ENCODE results near the gene PRRC2B.

PRRC2B gene

GRCh38 chr9:131473891-131474290 lies 80.0 kb downstream of the PRRC2B start:
- Histone ChIP-seq H3K27me3 (replicated peaks in 2 of 5; ENCODE audit: control insufficient read depth in 4 of 5, insufficient read depth in 5 of 5, low read length in 4 of 5) (no peaks in the 10 kb centered on the region), H3K9me3 (ENCODE audit: control extremely low read depth in 1 of 5, control insufficient read depth in 4 of 5, insufficient read depth in 2 of 5, low read depth in 1 of 5, low read length in 4 of 5) (peaks cover 0 to 5% (median 0%) of the 10 kb centered on the region in 5 experiments), H3K36me3 (ENCODE audit: control insufficient read depth in 4 of 4, insufficient read depth in 4 of 4, low read length in 3 of 4) (peaks cover 37 to 96% (median 84%) of the 10 kb centered on the region in 4 experiments), H3K27ac (ENCODE audit: insufficient read depth in 1 of 2, low read depth in 1 of 2, low read length in 2 of 2, poor library complexity in 1 of 2, severe bottlenecking in 2 of 2) (no peak overlapping the region), H3K4me1 (ENCODE audit: control extremely low read depth in 1 of 4, control insufficient read depth in 4 of 4, insufficient read depth in 4 of 4, low read length in 3 of 4) (no peaks in the 10 kb centered on the region), H3K4me3 (ENCODE audit: control insufficient read depth in 1 of 7, extremely low read depth in 1 of 7, insufficient read depth in 4 of 7, low read depth in 2 of 7, low read length in 6 of 7) (no peak overlapping the region)
- POLR2A ChIA-PET: no interaction called here
- no peak for DNase-seq
- whole genome bisulfite sequencing (ENCODE audit: insufficient coverage): 98% methylated on average over 7 of the region's 10 CpGs
- CTCF ChIA-PET: interaction anchor here (1.5 kb wide), 1 partner anchor 124 kb away, joined by 3 read pairs; no protein-coding TSS in a partner anchor

GRCh38 chr9:131474711-131475110 lies 80.8 kb downstream of the PRRC2B start:
- POLR2A ChIA-PET: no interaction called here
- H3K27me3 ChIP-seq (replicated peaks in 2 of 5; ENCODE audit: control insufficient read depth in 4 of 5, insufficient read depth in 5 of 5, low read length in 4 of 5): no peaks in the 10 kb centered on the region
- no peak for DNase-seq
- no peaks in the 10 kb centered on the region for H3K4me1 ChIP-seq (ENCODE audit: control extremely low read depth in 1 of 4, control insufficient read depth in 4 of 4, insufficient read depth in 4 of 4, low read length in 3 of 4)
- peak overlapping the region in 1 of 2 experiments; percentile 54 for H3K27ac ChIP-seq (ENCODE audit: insufficient read depth in 1 of 2, low read depth in 1 of 2, low read length in 2 of 2, poor library complexity in 1 of 2, severe bottlenecking in 2 of 2)
- H3K9me3 ChIP-seq (ENCODE audit: control extremely low read depth in 1 of 5, control insufficient read depth in 4 of 5, insufficient read depth in 2 of 5, low read depth in 1 of 5, low read length in 4 of 5): peaks cover 0 to 5% (median 0%) of the 10 kb centered on the region in 5 experiments
- CTCF ChIA-PET: interaction anchor here (1.5 kb wide), 2 partner anchors 47 to 125 kb away, joined by 3 read pairs; no protein-coding TSS in a partner anchor
- 98% methylated on average over 9 of the region's 16 CpGs for WGBS (ENCODE audit: insufficient coverage)
- no peak overlapping the region for H3K4me3 ChIP-seq (ENCODE audit: control insufficient read depth in 1 of 7, extremely low read depth in 1 of 7, insufficient read depth in 4 of 7, low read depth in 2 of 7, low read length in 6 of 7)
- H3K36me3 ChIP-seq (ENCODE audit: control insufficient read depth in 4 of 4, insufficient read depth in 4 of 4, low read length in 3 of 4): peaks cover 37 to 96% (median 86%) of the 10 kb centered on the region in 4 experiments

- Histone ChIP-seq H3K27ac (ENCODE audit: insufficient read depth in 1 of 2, low read depth in 1 of 2, low read length in 2 of 2, poor library complexity in 1 of 2, severe bottlenecking in 2 of 2) (peak overlapping the region in 1 of 2 experiments; percentile 54), H3K9me3 (ENCODE audit: control extremely low read depth in 1 of 5, control insufficient read depth in 4 of 5, insufficient read depth in 2 of 5, low read depth in 1 of 5, low read length in 4 of 5) (peaks cover 0 to 5% (median 0%) of the 10 kb centered on the region in 5 experiments), H3K4me1 (ENCODE audit: control extremely low read depth in 1 of 4, control insufficient read depth in 4 of 4, insufficient read depth in 4 of 4, low read length in 3 of 4) (no peaks in the 10 kb centered on the region), H3K36me3 (ENCODE audit: control insufficient read depth in 4 of 4, insufficient read depth in 4 of 4, low read length in 3 of 4) (peaks cover 34 to 95% (median 86%) of the 10 kb centered on the region in 4 experiments), H3K4me3 (ENCODE audit: control insufficient read depth in 1 of 7, extremely low read depth in 1 of 7, insufficient read depth in 4 of 7, low read depth in 2 of 7, low read length in 6 of 7) (no peak overlapping the region), H3K27me3 (replicated peaks in 2 of 5; ENCODE audit: control insufficient read depth in 4 of 5, insufficient read depth in 5 of 5, low read length in 4 of 5) (no peaks in the 10 kb centered on the region)
- POLR2A ChIA-PET: no interaction called here
- no peak for DNase-seq
- CTCF ChIA-PET: interaction anchor here (0.9 to 3.0 kb wide), 4 partner anchors 7 to 126 kb away, joined by 3 to 12 read pairs (median 4); no protein-coding TSS in a partner anchor
- 93% methylated on average over 44 of the region's 46 CpGs for WGBS (ENCODE audit: insufficient coverage)
Measured at GRCh38 chr9:131475111-131475955, 81.4 kb downstream of the PRRC2B start.

- peaks cover 0 to 5% (median 0%) of the 10 kb centered on the region in 5 experiments for H3K9me3 ChIP-seq (ENCODE audit: control extremely low read depth in 1 of 5, control insufficient read depth in 4 of 5, insufficient read depth in 2 of 5, low read depth in 1 of 5, low read length in 4 of 5)
- ChIA-PET CTCF (interaction anchor here (0.9 to 4.7 kb wide), 6 partner anchors 8 to 126 kb away, joined by 3 to 29 read pairs (median 4); no protein-coding TSS in a partner anchor), POLR2A (no interaction called here)
- peaks cover 27 to 93% (median 83%) of the 10 kb centered on the region in 4 experiments for H3K36me3 ChIP-seq (ENCODE audit: control insufficient read depth in 4 of 4, insufficient read depth in 4 of 4, low read length in 3 of 4)
- no peak overlapping the region for H3K4me3 ChIP-seq (ENCODE audit: control insufficient read depth in 1 of 7, extremely low read depth in 1 of 7, insufficient read depth in 4 of 7, low read depth in 2 of 7, low read length in 6 of 7)
- no peaks in the 10 kb centered on the region for H3K4me1 ChIP-seq (ENCODE audit: control extremely low read depth in 1 of 4, control insufficient read depth in 4 of 4, insufficient read depth in 4 of 4, low read length in 3 of 4)
- no peaks in the 10 kb centered on the region for H3K27me3 ChIP-seq (replicated peaks in 2 of 5; ENCODE audit: control insufficient read depth in 4 of 5, insufficient read depth in 5 of 5, low read length in 4 of 5)
- WGBS (ENCODE audit: insufficient coverage): 93% methylated on average over 36 of the region's 40 CpGs
- H3K27ac ChIP-seq (ENCODE audit: insufficient read depth in 1 of 2, low read depth in 1 of 2, low read length in 2 of 2, poor library complexity in 1 of 2, severe bottlenecking in 2 of 2): no peak overlapping the region
- no peak for DNase-seq
Measured at GRCh38 chr9:131475956-131476776, 82.3 kb downstream of the PRRC2B start.

GRCh38 chr9:131476777-131477345 lies 83.0 kb downstream of the PRRC2B start:
- H3K4me3 ChIP-seq (ENCODE audit: control insufficient read depth in 1 of 7, extremely low read depth in 1 of 7, insufficient read depth in 4 of 7, low read depth in 2 of 7, low read length in 6 of 7): no peak overlapping the region

DNA sequence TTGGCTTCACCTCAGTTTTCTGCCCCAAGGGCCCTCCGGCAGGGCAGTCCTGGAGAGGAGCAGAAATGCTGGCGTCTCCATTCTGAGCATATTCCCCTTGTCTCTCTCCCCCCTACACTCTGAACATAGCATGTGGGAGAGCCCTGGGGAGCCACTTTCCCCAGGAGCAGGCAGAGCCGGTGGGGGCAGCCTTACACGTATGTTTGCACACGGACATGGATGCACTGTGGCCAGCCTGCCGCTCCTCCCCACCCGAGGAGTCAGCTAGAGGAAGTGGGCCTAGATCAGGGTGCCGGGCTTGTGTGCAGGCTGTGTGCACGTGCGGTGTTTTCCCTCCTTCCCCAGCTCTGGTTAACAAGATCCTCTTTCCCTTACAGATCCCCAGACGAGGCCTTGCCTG lies 83.5 kb downstream of the PRRC2B start:
- Histone ChIP-seq H3K27ac (ENCODE audit: insufficient read depth in 1 of 2, low read depth in 1 of 2, low read length in 2 of 2, poor library complexity in 1 of 2, severe bottlenecking in 2 of 2) (no peak overlapping the region), H3K4me3 (ENCODE audit: control insufficient read depth in 1 of 7, extremely low read depth in 1 of 7, insufficient read depth in 4 of 7, low read depth in 2 of 7, low read length in 6 of 7) (no peak overlapping the region), H3K4me1 (ENCODE audit: control extremely low read depth in 1 of 4, control insufficient read depth in 4 of 4, insufficient read depth in 4 of 4, low read length in 3 of 4) (no peaks in the 10 kb centered on the region), H3K36me3 (ENCODE audit: control insufficient read depth in 4 of 4, insufficient read depth in 4 of 4, low read length in 3 of 4) (peaks cover 21 to 96% (median 82%) of the 10 kb centered on the region in 4 experiments), H3K27me3 (replicated peaks in 2 of 5; ENCODE audit: control insufficient read depth in 4 of 5, insufficient read depth in 5 of 5, low read length in 4 of 5) (no peaks in the 10 kb centered on the region), H3K9me3 (ENCODE audit: control extremely low read depth in 1 of 5, control insufficient read depth in 4 of 5, insufficient read depth in 2 of 5, low read depth in 1 of 5, low read length in 4 of 5) (no peaks in the 10 kb centered on the region)
- WGBS (ENCODE audit: insufficient coverage): 88% methylated on average over 9 of the region's 11 CpGs
- no peak for DNase-seq
- ChIA-PET POLR2A (no interaction called here), CTCF (interaction anchor here (0.8 to 4.7 kb wide), 8 partner anchors 9 to 127 kb away, joined by 3 to 29 read pairs (median 3); no protein-coding TSS in a partner anchor)

More at GRCh38 chr9:131476777-131477345, 83.0 kb downstream of the PRRC2B start:
- H3K36me3 ChIP-seq (ENCODE audit: control insufficient read depth in 4 of 4, insufficient read depth in 4 of 4, low read length in 3 of 4): peaks cover 21 to 93% (median 82%) of the 10 kb centered on the region in 4 experiments
- DNase-seq: no peak
- no peaks in the 10 kb centered on the region for H3K9me3 ChIP-seq (ENCODE audit: control extremely low read depth in 1 of 5, control insufficient read depth in 4 of 5, insufficient read depth in 2 of 5, low read depth in 1 of 5, low read length in 4 of 5)
- 98% methylated on average over 18 of the region's 18 CpGs for WGBS (ENCODE audit: insufficient coverage)
- no peaks in the 10 kb centered on the region for H3K27me3 ChIP-seq (replicated peaks in 2 of 5; ENCODE audit: control insufficient read depth in 4 of 5, insufficient read depth in 5 of 5, low read length in 4 of 5)
- POLR2A ChIA-PET: no interaction called here
- H3K4me1 ChIP-seq (ENCODE audit: control extremely low read depth in 1 of 4, control insufficient read depth in 4 of 4, insufficient read depth in 4 of 4, low read length in 3 of 4): no peaks in the 10 kb centered on the region
- CTCF ChIA-PET: interaction anchor here (0.9 to 4.7 kb wide), 7 partner anchors 9 to 127 kb away, joined by 3 to 29 read pairs (median 3); no protein-coding TSS in a partner anchor
- no peak overlapping the region for H3K27ac ChIP-seq (ENCODE audit: insufficient read depth in 1 of 2, low read depth in 1 of 2, low read length in 2 of 2, poor library complexity in 1 of 2, severe bottlenecking in 2 of 2)

Data from common myeloid progenitor, CD34-positive (primary cell).